Esophagus squamous epithelium (tissue), 5 donors: Measurements from ENCODE around the gene AFAP1L2. TPM values are rescaled to one million over a fixed set of nuclear protein-coding genes. Genes with fewer than 3 reads are reported as not detected.
A peak's percentile ranks its signal among the peaks of the same experiment; 100 is the strongest.

ENCODE experiments used
- DNase-seq: peaks from one replicate; lab custom pipeline; 2025; lab: John Stamatoyannopoulos, UW
- H3K27ac ChIP-seq, 4 donors: fragments of 200-600 bp; sonication (generic); one replicate each; pipeline ENCODE4 v1.5.1; 2016 to 2019; ENCODE audit warnings: mild to moderate bottlenecking in 1 of 4
- H3K27me3 ChIP-seq, 4 donors: fragments of 200-600 bp; sonication (generic); 1 replicate in 3 of 4; 2 replicates in 1 of 4; pipeline versions ENCODE4 v1.5.1 to v1.6.0; 2017 to 2021; ENCODE audit warnings: antibody characterized with exemption in 1 of 4
- H3K36me3 ChIP-seq, 3 donors: fragments of 200-600 bp; sonication (generic); one replicate each; pipeline ENCODE4 v1.5.1; 2016 to 2019
- H3K4me1 ChIP-seq, 3 donors: fragments of 200-600 bp; sonication (generic); one replicate each; pipeline ENCODE4 v1.5.1; 2017 to 2019
- H3K4me3 ChIP-seq, 4 donors: fragments of 200-600 bp; sonication (generic); 1 replicate in 3 of 4; 2 replicates in 1 of 4; pipeline ENCODE4 v1.5.1; 2016 to 2019; ENCODE audit warnings: mild to moderate bottlenecking in 2 of 4, moderate library complexity in 1 of 4
- H3K9me3 ChIP-seq, 3 donors: fragments of 200-600 bp; sonication (generic); one replicate each; pipeline ENCODE4 v1.5.1; 2016 to 2019
- POLR2A ChIP-seq, 4 donors: fragments of 450-650 bp; IDR thresholded peaks; one replicate each; pipeline ENCODE4 v1.6.1; 2017; ENCODE audit warnings: antibody characterized with exemption in 4 of 4, mild to moderate bottlenecking in 4 of 4, moderate library complexity in 3 of 4
- WGBS, 2 donors: methylation state at CpG; one replicate each; pipeline ENCODE4 v1.1.5; 2018; 5-methylcytosine and 5-hydroxymethylcytosine counted together
- intact Hi-C: fragments of 100-400 bp; cut with DNase I; formaldehyde crosslinking; loops from one replicate; pipeline ENCODE4 v1.15.0; 2022
- total RNA-seq, 4 donors: library from RNA; depleted of rRNA; stranded (reverse); fragments of >200 nt; gene quantifications; one replicate each; pipeline ENCODE4 v1.1.0, GENCODE V29; 2016
- TF ChIP-seq, protein P1 (sequence below), 6 experiments: fragments of 450-650 bp in 4 of 6; fragments of 200-600 bp in 2 of 6; sonication (generic) in 2 of 6; IDR thresholded peaks; one replicate each; pipeline ENCODE4 v1.5.1; 2016 to 2019; ENCODE audit warnings: antibody characterized with exemption in 6 of 6, mild to moderate bottlenecking in 4 of 6, moderate library complexity in 4 of 6
- donor health status: DM: yes; HTN: yes; CAD: no.

The AFAP1L2 gene
- total RNA-seq, 4 donors from 2014 or later = 9.8 to 15.5 (median 11.8) TPM

GRCh38 chr10:114405011-114405350, 679 bp upstream of the AFAP1L2 start:
- Histone ChIP-seq H3K27me3 (peaks cover 0 to 26% (median 0%) of the 10 kb centered on the region in 4 donors), H3K4me3 (peak overlapping the region; percentile 67 to 77 (median 73))

GRCh38 chr10:114403541-114404161, 651 bp downstream of the AFAP1L2 start:
- Histone ChIP-seq H3K36me3 (no peaks in the 10 kb centered on the region), H3K4me3 (peak overlapping the region; percentile 67 to 77 (median 73)), H3K4me1 (peaks cover 3 to 69% (median 20%) of the 10 kb centered on the region in 3 donors), H3K27me3 (peaks cover 0 to 27% (median 0%) of the 10 kb centered on the region in 4 donors), H3K9me3 (no peaks in the 10 kb centered on the region), H3K27ac (peak overlapping the region; percentile 76 to 87 (median 80))
- intact Hi-C loops = no loop called here
- DNase-seq = no peak
- 0% methylated on average over 2 to 9 of the region's 44 CpGs for WGBS, 2 donors
- no peak for TF ChIP-seq POLR2A (IDR thresholded peaks at IDR 0.05)
- TF ChIP-seq, protein P1, sequence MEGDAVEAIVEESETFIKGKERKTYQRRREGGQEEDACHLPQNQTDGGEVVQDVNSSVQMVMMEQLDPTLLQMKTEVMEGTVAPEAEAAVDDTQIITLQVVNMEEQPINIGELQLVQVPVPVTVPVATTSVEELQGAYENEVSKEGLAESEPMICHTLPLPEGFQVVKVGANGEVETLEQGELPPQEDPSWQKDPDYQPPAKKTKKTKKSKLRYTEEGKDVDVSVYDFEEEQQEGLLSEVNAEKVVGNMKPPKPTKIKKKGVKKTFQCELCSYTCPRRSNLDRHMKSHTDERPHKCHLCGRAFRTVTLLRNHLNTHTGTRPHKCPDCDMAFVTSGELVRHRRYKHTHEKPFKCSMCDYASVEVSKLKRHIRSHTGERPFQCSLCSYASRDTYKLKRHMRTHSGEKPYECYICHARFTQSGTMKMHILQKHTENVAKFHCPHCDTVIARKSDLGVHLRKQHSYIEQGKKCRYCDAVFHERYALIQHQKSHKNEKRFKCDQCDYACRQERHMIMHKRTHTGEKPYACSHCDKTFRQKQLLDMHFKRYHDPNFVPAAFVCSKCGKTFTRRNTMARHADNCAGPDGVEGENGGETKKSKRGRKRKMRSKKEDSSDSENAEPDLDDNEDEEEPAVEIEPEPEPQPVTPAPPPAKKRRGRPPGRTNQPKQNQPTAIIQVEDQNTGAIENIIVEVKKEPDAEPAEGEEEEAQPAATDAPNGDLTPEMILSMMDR (IDR thresholded peaks at IDR 0.05) = peak in 1 of 6 experiments; percentile 19

More at GRCh38 chr10:114405011-114405350, 679 bp upstream of the AFAP1L2 start:
- Histone ChIP-seq H3K4me1 (peaks cover 3 to 55% (median 16%) of the 10 kb centered on the region in 3 donors), H3K27ac (peak overlapping the region; percentile 76 to 87 (median 80)), H3K9me3 (no peaks in the 10 kb centered on the region), H3K36me3 (no peaks in the 10 kb centered on the region)
- intact Hi-C loops = no loop called here
- DNase-seq = no peak
- WGBS, 2 donors = 28 to 42% methylated on average over 10 to 16 of the region's 16 CpGs
- TF ChIP-seq POLR2A (IDR thresholded peaks at IDR 0.05) = no peak
- TF ChIP-seq, protein P1 (IDR thresholded peaks at IDR 0.05) = no peak

DNA sequence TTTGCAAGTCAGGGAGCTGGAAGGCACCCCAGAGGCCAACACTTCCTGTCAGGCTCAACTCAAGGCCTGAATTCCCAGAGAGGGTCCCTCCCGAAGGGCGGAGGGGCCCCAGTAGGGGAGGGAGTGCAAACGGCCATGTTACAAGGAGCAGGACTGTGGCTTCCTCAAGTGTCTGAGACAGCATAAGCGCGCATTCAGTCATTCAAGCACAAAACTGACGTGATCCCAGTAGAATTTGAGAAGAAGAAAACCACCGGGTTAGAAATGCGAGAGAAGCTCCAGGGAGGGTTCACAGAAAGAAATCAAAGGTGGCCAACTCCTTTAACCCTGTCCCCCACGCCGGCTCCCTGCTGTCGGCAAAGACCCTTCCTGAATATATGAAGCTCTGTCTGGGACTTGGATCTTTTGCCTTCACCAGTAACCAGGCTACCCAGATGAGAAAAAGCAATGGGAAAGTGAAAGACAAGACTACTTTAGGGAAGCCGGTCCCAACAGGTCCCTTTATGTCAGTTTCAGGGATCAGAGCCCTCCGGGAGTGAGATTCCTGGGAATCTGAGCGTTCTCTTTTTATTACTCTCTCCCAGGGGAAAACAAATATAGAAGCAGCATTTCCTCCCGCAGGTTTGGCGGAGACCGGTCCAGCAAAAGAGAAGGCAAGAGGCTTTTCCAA, 1.3 kb downstream of the AFAP1L2 start:
- Histone ChIP-seq H3K27me3 (peaks cover 0 to 27% (median 0%) of the 10 kb centered on the region in 4 donors), H3K27ac (peak overlapping the region; percentile 76 to 87 (median 80)), H3K4me3 (peak overlapping the region; percentile 67 to 77 (median 73)), H3K36me3 (no peaks in the 10 kb centered on the region), H3K9me3 (no peaks in the 10 kb centered on the region), H3K4me1 (peaks cover 3 to 75% (median 27%) of the 10 kb centered on the region in 3 donors)
- intact Hi-C loops = no loop called here
- no peak for DNase-seq
- WGBS, 2 donors = 5 to 16% methylated on average over 14 to 17 of the region's 17 CpGs
- TF ChIP-seq, protein P1 (IDR thresholded peaks at IDR 0.05) = no peak
- no peak for TF ChIP-seq POLR2A (IDR thresholded peaks at IDR 0.05)

- no peak for DNase-seq
- Histone ChIP-seq H3K36me3 (no peaks in the 10 kb centered on the region), H3K4me1 (peaks cover 3 to 83% (median 34%) of the 10 kb centered on the region in 3 donors), H3K27ac (peak overlapping the region in 2 of 4 donors; percentile 78 to 87), H3K9me3 (no peaks in the 10 kb centered on the region), H3K27me3 (peaks cover 0 to 27% (median 0%) of the 10 kb centered on the region in 4 donors), H3K4me3 (peak overlapping the region in 2 of 4 donors; percentile 67 to 72)
- intact Hi-C loops = no loop called here
- WGBS, 2 donors = 23 to 36% methylated on average over 2 of the region's 2 CpGs
- no peak for TF ChIP-seq POLR2A (IDR thresholded peaks at IDR 0.05)
- TF ChIP-seq, protein P1 (IDR thresholded peaks at IDR 0.05) = no peak
Observed at GRCh38 chr10:114402233-114402632, 2.1 kb downstream of the AFAP1L2 start.
